Measurements from ENCODE around the gene TSPEAR. TPM values are rescaled to one million over a fixed set of nuclear protein-coding genes. Genes with fewer than 3 reads are reported as not detected.

The TSPEAR gene
- total and polyA plus RNA-seq, 2 of the 13 experiments (the other 11 are each of a cell fraction or from before 2014, with no cell fraction given), result 0.07 to 0.32 TPM

GRCh38 chr21:44578371-44579055 lies 132.9 kb downstream of the TSPEAR start:
- FAIRE-seq (no peak), DNase-seq (ENCODE audit: low spot score) (no peak), ATAC-seq (no peak)
- intact Hi-C loops (cut with micrococcal nuclease; ENCODE audit: unreplicated experiment) (no loop called here), in situ Hi-C loops (cut with HindIII; ENCODE audit: extremely low pct_ligation_motif_present, low pct_unique_long_range_greater_than_20kb) (no loop called here)
- Histone ChIP-seq H2AFZ (ENCODE audit: low read length) (no peak overlapping the region), H4K20me1 (ENCODE audit: insufficient read depth, low read length) (no peaks in the 10 kb centered on the region), H3K4me3 (replicated peaks in 1 of 3; ENCODE audit: insufficient read depth in 1 of 3, low read depth in 2 of 3, low read length in 3 of 3) (no peak overlapping the region), H3K4me1 (ENCODE audit: insufficient read depth, low read length) (peaks cover 20% of the 10 kb centered on the region), H3K27ac (ENCODE audit: extremely low read length, insufficient read depth, low read length) (no peak overlapping the region), H3K27me3 (ENCODE audit: control insufficient read depth in 1 of 2, insufficient read depth in 2 of 2, low read length in 2 of 2) (no peaks in the 10 kb centered on the region), H3K9me3 (ENCODE audit: low read length) (peaks cover 13% of the 10 kb centered on the region), H3K4me2 (ENCODE audit: low read depth, low read length) (no peak overlapping the region), H3K79me2 (ENCODE audit: insufficient read depth, low read length) (no peaks in the 10 kb centered on the region), H3K9ac (ENCODE audit: insufficient read depth, low read depth, low read length) (no peak overlapping the region), H3K36me3 (replicated peaks in 1 of 2; ENCODE audit: control insufficient read depth in 1 of 2, insufficient read depth in 2 of 2, low read length in 2 of 2) (no peaks in the 10 kb centered on the region)
- TF ChIP-seq ZNF660 (CRISPR knock-in tag; IDR thresholded peaks at IDR 0.05; ENCODE audit: borderline replicate concordance, low read depth), result no peak
- TF ChIP-seq TFDP2 (CRISPR knock-in tag; IDR thresholded peaks at IDR 0.05), result no peak
- TF ChIP-seq ZMAT3 (CRISPR knock-in tag; conservative IDR thresholded peaks at IDR 0.05), result no peak
- no peak for TF ChIP-seq KLF6 (CRISPR knock-in tag; IDR thresholded peaks at IDR 0.05)
- no peak for TF ChIP-seq AGO1 (IDR thresholded peaks at IDR 0.05; ENCODE audit: low read depth, low read length, poor library complexity, severe bottlenecking)
- TF ChIP-seq ZNF17 (CRISPR knock-in tag; IDR thresholded peaks at IDR 0.05), result no peak
- no peak for TF ChIP-seq HDAC2 (CRISPR knock-in tag; IDR thresholded peaks at IDR 0.05)
- TF ChIP-seq FOXK2 (IDR thresholded peaks at IDR 0.05), result no peak
- TF ChIP-seq PHF21A (CRISPR knock-in tag; IDR thresholded peaks at IDR 0.05), result no peak
- no peak for TF ChIP-seq ONECUT2 (CRISPR knock-in tag; IDR thresholded peaks at IDR 0.05)
- no peak for TF ChIP-seq ZNF263 (CRISPR knock-in tag; IDR thresholded peaks at IDR 0.05)
- TF ChIP-seq KDM2A (CRISPR knock-in tag; IDR thresholded peaks at IDR 0.05; ENCODE audit: borderline replicate concordance, low read depth), result no peak
- no peak for TF ChIP-seq FOXP4 (CRISPR knock-in tag; IDR thresholded peaks at IDR 0.05)
- TF ChIP-seq PITX1 (CRISPR knock-in tag; IDR thresholded peaks at IDR 0.05), result no peak
- ChIA-PET CTCF (ENCODE audit: low intra/inter-chr PET ratio, low total read pairs) (no interaction called here), POLR2A (no interaction called here)
- WGBS (ENCODE audit: low lambda C conversion rate), result 39% methylated on average over 7 of the region's 17 CpGs
- BruUV-seq (replicated peaks), result no TSS peak
